ENCODE measurements around the gene BST1. TPM values are rescaled to one million over a fixed set of nuclear protein-coding genes. Genes with fewer than 3 reads are reported as not detected.

Gene BST1
- total RNA-seq = under 1 TPM; 0.40 to 0.70 TPM

- CTCF ChIA-PET = interaction anchor here (1.0 to 2.0 kb wide), 3 partner anchors 10 to 51 kb away, joined by 3 to 7 read pairs (median 3); no protein-coding TSS in a partner anchor
These were observed at the start of gene BST1 for GRCh38 chr4:15702941-15703403. Gene BST1 (plus strand): TSS chr4:15703065. CDS start chr4:15703145, 80 bp downstream.

GRCh38 chr4:15653420-15653819, 49.4 kb upstream of the BST1 start:
- Mint-ChIP-seq H3K4me1 (peaks cover 60% of the 10 kb centered on the region), H3K27ac (peak overlapping the region; percentile 96), H3K36me3 (peaks cover 15% of the 10 kb centered on the region), H3K27me3 (no peaks in the 10 kb centered on the region), H3K9me3 (ENCODE audit: low read depth) (no peaks in the 10 kb centered on the region), H3K4me3 (peak overlapping the region; percentile 99)
- ATAC-seq = no peak
- DNase-seq = no peak
- CTCF ChIA-PET = interaction anchor here (1.0 to 1.9 kb wide), 4 partner anchors 10 to 418 kb away, joined by 3 to 4 read pairs (median 4); no protein-coding TSS in a partner anchor

More at GRCh38 chr4:15702941-15703403, at the start of gene BST1:
- Mint-ChIP-seq H3K9me3 (ENCODE audit: low read depth) (no peaks in the 10 kb centered on the region), H3K4me1 (peaks cover 12% of the 10 kb centered on the region), H3K27me3 (peaks cover 33% of the 10 kb centered on the region), H3K4me3 (peak within 1 kb of the TSS; percentile 81), H3K27ac (no peak within 1 kb of the TSS), H3K36me3 (peaks cover 1% of the 10 kb centered on the region)
- DNase-seq (peak; percentile 70), ATAC-seq (peak; percentile 87)

- CTCF ChIA-PET = interaction anchor here (0.6 to 1.9 kb wide), 8 partner anchors 9 to 418 kb away, joined by 3 to 4 read pairs (median 3); partner anchors contain the start of gene FAM200B
- Mint-ChIP-seq H3K4me3 (peak overlapping the region; percentile 99), H3K36me3 (peaks cover 16% of the 10 kb centered on the region), H3K9me3 (ENCODE audit: low read depth) (no peaks in the 10 kb centered on the region), H3K4me1 (peaks cover 54% of the 10 kb centered on the region), H3K27me3 (no peaks in the 10 kb centered on the region), H3K27ac (peak overlapping the region; percentile 96)
- DNase-seq (peak; percentile 57), ATAC-seq (peak; percentile 11)
These were observed 48.8 kb upstream of the BST1 start for GRCh38 chr4:15653864-15654592.

GRCh38 chr4:15654593-15655222, 48.2 kb upstream of the BST1 start:
- H3K9me3 Mint-ChIP-seq (ENCODE audit: low read depth) = no peaks in the 10 kb centered on the region
- peak overlapping the region; percentile 99 for H3K4me3 Mint-ChIP-seq
- peak; percentile 65 for DNase-seq
- H3K27ac Mint-ChIP-seq = peak overlapping the region; percentile 96
- CTCF ChIA-PET = interaction anchor here (0.6 to 3.2 kb wide), 9 partner anchors 8 to 419 kb away, joined by 3 to 9 read pairs (median 3); partner anchors contain the start of gene FAM200B
- peaks cover 49% of the 10 kb centered on the region for H3K4me1 Mint-ChIP-seq
- no peaks in the 10 kb centered on the region for H3K27me3 Mint-ChIP-seq
- peaks cover 16% of the 10 kb centered on the region for H3K36me3 Mint-ChIP-seq
- peak; percentile 66 for ATAC-seq

GRCh38 chr4:15655223-15656037, 47.4 kb upstream of the BST1 start, which contains the start of gene FBXL5:
Gene FBXL5 (minus strand): TSS chr4:15655357. CDS start chr4:15655287, 70 bp downstream.
- peak; percentile 83 for ATAC-seq
- Mint-ChIP-seq H3K4me3 (peak within 1 kb of the TSS; percentile 99), H3K27ac (peak within 1 kb of the TSS; percentile 96), H3K4me1 (peaks cover 44% of the 10 kb centered on the region), H3K9me3 (ENCODE audit: low read depth) (no peaks in the 10 kb centered on the region), H3K36me3 (peaks cover 18% of the 10 kb centered on the region), H3K27me3 (no peaks in the 10 kb centered on the region)
- DNase-seq = peak; percentile 84
- CTCF ChIA-PET = interaction anchor here (1.4 to 3.2 kb wide), 4 partner anchors 8 to 259 kb away, joined by 3 to 9 read pairs (median 4); partner anchors contain the start of gene FAM200B

- Mint-ChIP-seq H3K4me3 (peak overlapping the region; percentile 83), H3K9me3 (ENCODE audit: low read depth) (no peaks in the 10 kb centered on the region), H3K27me3 (no peaks in the 10 kb centered on the region), H3K27ac (peak overlapping the region; percentile 96), H3K36me3 (peaks cover 19% of the 10 kb centered on the region), H3K4me1 (peaks cover 40% of the 10 kb centered on the region)
- CTCF ChIA-PET = interaction anchor here (3.2 kb wide), 1 partner anchor 26 kb away, joined by 9 read pairs; the partner anchor contains the start of gene FAM200B
- ATAC-seq (no peak), DNase-seq (no peak)
These were observed 46.8 kb upstream of the BST1 start for GRCh38 chr4:15656038-15656470.

- Mint-ChIP-seq H3K27ac (no peak overlapping the region), H3K4me3 (no peak overlapping the region), H3K4me1 (peaks cover 29% of the 10 kb centered on the region), H3K9me3 (ENCODE audit: low read depth) (no peaks in the 10 kb centered on the region), H3K36me3 (peaks cover 22% of the 10 kb centered on the region), H3K27me3 (no peaks in the 10 kb centered on the region)
- DNase-seq (no peak), ATAC-seq (no peak)
- CTCF ChIA-PET = interaction anchor here (1.0 to 3.2 kb wide), 3 partner anchors 14 to 25 kb away, joined by 3 to 9 read pairs (median 3); partner anchors contain the start of gene FAM200B
These were observed 45.5 kb upstream of the BST1 start for GRCh38 chr4:15657366-15657765.

GRCh38 chr4:15658136-15658770, 44.6 kb upstream of the BST1 start:
- ATAC-seq = no peak
- H3K4me1 Mint-ChIP-seq = peaks cover 20% of the 10 kb centered on the region

GRCh38 chr4:15658781-15659180, 44.1 kb upstream of the BST1 start:
- CTCF ChIA-PET = no interaction called here
- Mint-ChIP-seq H3K36me3 (peaks cover 22% of the 10 kb centered on the region), H3K27me3 (no peaks in the 10 kb centered on the region), H3K9me3 (ENCODE audit: low read depth) (no peaks in the 10 kb centered on the region), H3K4me3 (no peak overlapping the region), H3K27ac (no peak overlapping the region), H3K4me1 (peaks cover 16% of the 10 kb centered on the region)
- DNase-seq (no peak), ATAC-seq (no peak)

More at GRCh38 chr4:15658136-15658770, 44.6 kb upstream of the BST1 start:
- CTCF ChIA-PET = interaction anchor here (1.0 to 3.2 kb wide), 2 partner anchors 14 to 24 kb away, joined by 3 to 9 read pairs; partner anchors contain the start of gene FAM200B
- Mint-ChIP-seq H3K4me3 (no peak overlapping the region), H3K36me3 (peaks cover 22% of the 10 kb centered on the region), H3K27me3 (no peaks in the 10 kb centered on the region), H3K27ac (no peak overlapping the region), H3K9me3 (ENCODE audit: low read depth) (no peaks in the 10 kb centered on the region)
- no peak for DNase-seq

GRCh38 chr4:15659768-15660570, 42.9 kb upstream of the BST1 start:
- ATAC-seq = no peak
- CTCF ChIA-PET = interaction anchor here (2.0 kb wide), 1 partner anchor 18 kb away, joined by 6 read pairs; no protein-coding TSS in a partner anchor

GRCh38 chr4:15665753-15666365, 37.0 kb upstream of the BST1 start:
- H3K36me3 Mint-ChIP-seq = peaks cover 36% of the 10 kb centered on the region
- H3K4me3 Mint-ChIP-seq = no peak overlapping the region
- H3K27ac Mint-ChIP-seq = peak overlapping the region; percentile 74
- no peak for DNase-seq
- CTCF ChIA-PET = interaction anchor here (0.5 to 1.7 kb wide), 3 partner anchors 11 to 314 kb away, joined by 3 to 5 read pairs (median 3); no protein-coding TSS in a partner anchor
- ATAC-seq = peak; percentile 63
- H3K9me3 Mint-ChIP-seq (ENCODE audit: low read depth) = no peaks in the 10 kb centered on the region
- H3K4me1 Mint-ChIP-seq = peaks cover 19% of the 10 kb centered on the region
- no peaks in the 10 kb centered on the region for H3K27me3 Mint-ChIP-seq

More at GRCh38 chr4:15659768-15660570, 42.9 kb upstream of the BST1 start:
- no peaks in the 10 kb centered on the region for H3K27me3 Mint-ChIP-seq
- H3K4me1 Mint-ChIP-seq = peaks cover 11% of the 10 kb centered on the region
- no peak overlapping the region for H3K4me3 Mint-ChIP-seq
- H3K9me3 Mint-ChIP-seq (ENCODE audit: low read depth) = no peaks in the 10 kb centered on the region
- no peak overlapping the region for H3K27ac Mint-ChIP-seq
- DNase-seq = no peak
- H3K36me3 Mint-ChIP-seq = peaks cover 21% of the 10 kb centered on the region
